Measurements from ENCODE around the gene SIX5. TPM values are rescaled to one million over a fixed set of nuclear protein-coding genes. Genes with fewer than 3 reads are reported as not detected.

Gene SIX5
- polyA plus RNA-seq, 2 of the 4 experiments (the other 2 are of a cell fraction), result 8.9 to 24.7 TPM

DNA sequence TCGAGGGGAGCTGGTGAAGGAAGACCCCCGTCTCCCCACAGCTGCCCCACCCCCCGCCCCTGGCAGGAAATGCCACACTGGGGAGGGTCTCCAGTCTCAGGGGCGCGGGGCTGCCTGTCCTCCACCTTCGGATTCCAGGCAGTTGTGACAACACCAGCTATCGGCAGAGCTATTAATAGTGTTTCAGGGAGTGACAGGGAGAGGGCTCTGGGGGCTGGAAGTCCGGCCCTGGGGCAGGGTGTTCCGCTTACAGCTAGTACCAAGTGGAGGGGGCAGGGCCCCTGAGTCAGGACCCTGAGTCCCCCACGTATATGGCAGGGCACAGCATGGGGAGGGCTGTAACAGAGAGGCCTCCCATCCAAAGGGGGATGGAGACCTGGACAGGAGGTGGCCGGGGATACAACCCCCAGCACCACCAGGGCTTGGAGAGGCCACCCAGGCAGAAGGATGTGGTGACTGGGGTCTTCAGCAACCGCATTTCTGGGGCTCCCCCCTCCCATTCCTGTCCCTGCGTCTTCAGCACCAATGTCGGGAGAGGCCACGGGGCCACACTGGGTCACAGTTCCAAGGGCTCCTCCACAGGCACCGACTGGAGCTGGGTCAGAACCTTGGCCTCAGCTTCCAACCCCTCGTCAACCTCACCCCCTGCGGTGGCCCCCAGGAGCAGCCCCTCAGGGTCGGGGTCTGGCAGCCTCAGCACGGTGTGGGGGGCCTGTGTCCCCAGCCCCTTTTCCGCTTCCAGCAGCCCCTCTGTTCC lies 3.9 kb downstream of the SIX5 start:
- H3K4me3 ChIP-seq, result no peak overlapping the region

GRCh38 chr19:45764475-45764874 lies 4.6 kb downstream of the SIX5 start:
- no peak for DNase-seq (ENCODE audit: low read depth in 1 of 2, low spot score in 1 of 2)
- POLR2A ChIA-PET, result interaction anchor here (1.2 kb wide), 1 partner anchor 12 kb away, joined by 3 read pairs; no protein-coding TSS in a partner anchor
- CTCF ChIA-PET, result interaction anchor here (1.3 to 74.3 kb wide), 5 partner anchors 8 to 72 kb away, joined by 3 to 2204 read pairs (median 96); partner anchors contain the start of genes DMPK, DMWD, QPCTL and RSPH6A

More for the DNA sequence above, 3.9 kb downstream of the SIX5 start:
- H3K4me2 ChIP-seq, result no peak overlapping the region
- peaks cover 13% of the 10 kb centered on the region for H3K4me1 ChIP-seq
- FAIRE-seq, result no peak
- no peak for ATAC-seq
- no peak for DNase-seq (ENCODE audit: low read depth in 1 of 2, low spot score in 1 of 2)
- ChIA-PET POLR2A (interaction anchor here (1.2 kb wide), 1 partner anchor 13 kb away, joined by 3 read pairs; no protein-coding TSS in a partner anchor), CTCF (interaction anchor here (1.3 to 74.3 kb wide), 5 partner anchors 9 to 72 kb away, joined by 3 to 2204 read pairs (median 96); partner anchors contain the start of genes DMPK, DMWD, QPCTL and RSPH6A)
- TF ChIP-seq JUN (IDR thresholded peaks at IDR 0.05), result 0 out of 5 replicates have a peak, but pooled peaks of 1 of the 2 experiments have one; percentile 27
- TF ChIP-seq, protein P1, sequence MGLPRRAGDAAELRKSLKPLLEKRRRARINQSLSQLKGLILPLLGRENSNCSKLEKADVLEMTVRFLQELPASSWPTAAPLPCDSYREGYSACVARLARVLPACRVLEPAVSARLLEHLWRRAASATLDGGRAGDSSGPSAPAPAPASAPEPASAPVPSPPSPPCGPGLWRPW (IDR thresholded peaks at IDR 0.05), result no peak
- TF ChIP-seq ATOH8 (CRISPR knock-in tag; IDR thresholded peaks at IDR 0.05; ENCODE audit: low read depth), result no peak
- no peak overlapping the region for H3K27ac ChIP-seq
- WGBS (ENCODE audit: missing lambda C conversion rate), result 70% methylated on average over 18 of the region's 21 CpGs
- no peaks in the 10 kb centered on the region for H3K9me3 ChIP-seq

DNA sequence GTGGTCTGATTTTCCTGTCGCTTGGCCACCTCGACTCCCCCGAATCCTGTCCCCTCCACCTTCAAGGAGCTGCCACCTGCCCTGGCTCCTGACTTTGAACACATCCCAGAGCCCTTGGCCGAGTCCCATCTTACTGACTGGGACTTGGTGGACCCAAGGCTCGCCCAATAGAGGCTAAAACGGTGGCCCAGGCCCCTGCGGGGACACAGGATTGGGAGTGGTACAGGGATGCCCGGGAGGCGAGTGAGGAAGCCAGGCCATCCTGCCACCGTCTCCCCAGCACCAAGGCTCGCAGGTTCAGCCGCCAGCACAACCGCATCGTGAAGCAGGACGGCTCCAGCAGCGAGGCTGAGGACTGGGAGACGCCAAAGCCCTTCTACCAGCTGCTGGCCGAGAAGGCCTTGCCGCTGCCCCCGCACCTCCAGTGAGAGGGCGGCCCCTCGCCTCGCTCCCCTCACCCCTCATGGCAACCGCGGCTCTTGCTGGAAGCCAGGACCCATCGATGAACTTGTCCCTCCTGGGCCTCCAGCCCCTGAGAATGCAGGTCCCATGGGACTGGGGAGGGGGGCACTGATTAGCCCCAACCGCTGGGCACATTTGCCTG lies 5.3 kb downstream of the SIX5 start:
- TF ChIP-seq FOXS1 (CRISPR knock-in tag; IDR thresholded peaks at IDR 0.05) (no peak), GATA3 (IDR thresholded peaks at IDR 0.05; ENCODE audit: borderline replicate concordance) (no peak), JUN (IDR thresholded peaks at IDR 0.05) (no peak)
- TF ChIP-seq, protein P2, sequence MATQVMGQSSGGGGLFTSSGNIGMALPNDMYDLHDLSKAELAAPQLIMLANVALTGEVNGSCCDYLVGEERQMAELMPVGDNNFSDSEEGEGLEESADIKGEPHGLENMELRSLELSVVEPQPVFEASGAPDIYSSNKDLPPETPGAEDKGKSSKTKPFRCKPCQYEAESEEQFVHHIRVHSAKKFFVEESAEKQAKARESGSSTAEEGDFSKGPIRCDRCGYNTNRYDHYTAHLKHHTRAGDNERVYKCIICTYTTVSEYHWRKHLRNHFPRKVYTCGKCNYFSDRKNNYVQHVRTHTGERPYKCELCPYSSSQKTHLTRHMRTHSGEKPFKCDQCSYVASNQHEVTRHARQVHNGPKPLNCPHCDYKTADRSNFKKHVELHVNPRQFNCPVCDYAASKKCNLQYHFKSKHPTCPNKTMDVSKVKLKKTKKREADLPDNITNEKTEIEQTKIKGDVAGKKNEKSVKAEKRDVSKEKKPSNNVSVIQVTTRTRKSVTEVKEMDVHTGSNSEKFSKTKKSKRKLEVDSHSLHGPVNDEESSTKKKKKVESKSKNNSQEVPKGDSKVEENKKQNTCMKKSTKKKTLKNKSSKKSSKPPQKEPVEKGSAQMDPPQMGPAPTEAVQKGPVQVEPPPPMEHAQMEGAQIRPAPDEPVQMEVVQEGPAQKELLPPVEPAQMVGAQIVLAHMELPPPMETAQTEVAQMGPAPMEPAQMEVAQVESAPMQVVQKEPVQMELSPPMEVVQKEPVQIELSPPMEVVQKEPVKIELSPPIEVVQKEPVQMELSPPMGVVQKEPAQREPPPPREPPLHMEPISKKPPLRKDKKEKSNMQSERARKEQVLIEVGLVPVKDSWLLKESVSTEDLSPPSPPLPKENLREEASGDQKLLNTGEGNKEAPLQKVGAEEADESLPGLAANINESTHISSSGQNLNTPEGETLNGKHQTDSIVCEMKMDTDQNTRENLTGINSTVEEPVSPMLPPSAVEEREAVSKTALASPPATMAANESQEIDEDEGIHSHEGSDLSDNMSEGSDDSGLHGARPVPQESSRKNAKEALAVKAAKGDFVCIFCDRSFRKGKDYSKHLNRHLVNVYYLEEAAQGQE (IDR thresholded peaks at IDR 0.05), result no peak
- Histone ChIP-seq H3K4me1 (peaks cover 13% of the 10 kb centered on the region), H3K27ac (no peak overlapping the region), H3K4me3 (no peak overlapping the region), H3K4me2 (no peak overlapping the region), H3K9me3 (no peaks in the 10 kb centered on the region)
- ATAC-seq (no peak), DNase-seq (ENCODE audit: low read depth in 1 of 2, low spot score in 1 of 2) (no peak), FAIRE-seq (no peak)
- CTCF ChIA-PET, result interaction anchor here (1.1 to 74.3 kb wide), 8 partner anchors 9 to 88 kb away, joined by 3 to 2204 read pairs (median 6); partner anchors contain the start of genes DMPK, DMWD, QPCTL and RSPH6A
- WGBS (ENCODE audit: missing lambda C conversion rate), result 86% methylated on average over 26 of the region's 27 CpGs
- POLR2A ChIA-PET, result interaction anchor here (1.2 kb wide), 1 partner anchor 11 kb away, joined by 3 read pairs; no protein-coding TSS in a partner anchor

More at GRCh38 chr19:45764475-45764874, 4.6 kb downstream of the SIX5 start:
- ATAC-seq, result no peak
- H3K4me1 ChIP-seq, result peaks cover 13% of the 10 kb centered on the region
- WGBS (ENCODE audit: missing lambda C conversion rate), result 94% methylated on average over 5 of the region's 6 CpGs
- no peak overlapping the region for H3K4me2 ChIP-seq
- no peak for TF ChIP-seq ZC3H11A (IDR thresholded peaks at IDR 0.05)
- TF ChIP-seq MAFK (IDR thresholded peaks at IDR 0.05; ENCODE audit: partially characterized antibody), result no peak
- no peak for TF ChIP-seq PHF8 (IDR thresholded peaks at IDR 0.05; ENCODE audit: borderline replicate concordance, low read depth)
- TF ChIP-seq RAD21 (conservative IDR thresholded peaks at IDR 0.05 in 1 of 2, IDR thresholded peaks at IDR 0.05 in 1 of 2), result no peak
- no peak for TF ChIP-seq HOXA7 (CRISPR knock-in tag; IDR thresholded peaks at IDR 0.05)
- no peak for TF ChIP-seq FOXS1 (CRISPR knock-in tag; IDR thresholded peaks at IDR 0.05)
- TF ChIP-seq NR3C1 (IDR thresholded peaks at IDR 0.05), result no peak
- TF ChIP-seq ATOH8 (CRISPR knock-in tag; IDR thresholded peaks at IDR 0.05; ENCODE audit: low read depth), result no peak
- no peak for FAIRE-seq
- H3K9me3 ChIP-seq, result no peaks in the 10 kb centered on the region
- H3K27ac ChIP-seq, result no peak overlapping the region
- no peak overlapping the region for H3K4me3 ChIP-seq

Measured in A549 (cell line).